OCI-LY1 (cell line): Measurements from ENCODE around the gene DNAH1.

ENCODE experiments used
- H2AFZ ChIP-seq: fragments of 200-600 bp; sonication (generic), shearing (Covaris generic); 2 replicates; pipeline ENCODE4 v1.6.0; 2014; ENCODE audit warnings: antibody characterized with exemption, mild to moderate bottlenecking, low read length
- H3F3A ChIP-seq: fragments of 200-600 bp; sonication (generic), shearing (Covaris generic); 2 replicates; pipeline ENCODE4 v1.6.0; 2014; ENCODE audit warnings: mild to moderate bottlenecking, antibody characterized with exemption, low read length, moderate library complexity; ENCODE audit not compliant: insufficient read depth
- H3K27ac ChIP-seq: fragments of 200-600 bp; sonication (generic); 2 replicates; pipeline ENCODE4 v1.5.1; 2014; ENCODE audit warnings: low read length, mixed run types, mild to moderate bottlenecking, low read depth; ENCODE audit not compliant: poor library complexity, severe bottlenecking
- H3K27me3 ChIP-seq: fragments of 200-600 bp; sonication (generic); 2 replicates; pipeline ENCODE4 v1.6.0; 2014; ENCODE audit warnings: antibody characterized with exemption, mild to moderate bottlenecking, low read length, moderate library complexity; ENCODE audit not compliant: insufficient read depth
- H3K36me3 ChIP-seq: fragments of 200-600 bp; sonication (generic); 2 replicates; pipeline ENCODE4 v1.6.1; 2014; ENCODE audit warnings: mild to moderate bottlenecking, antibody characterized with exemption, low read length, moderate library complexity, mixed read lengths; ENCODE audit not compliant: insufficient read depth
- H3K4me1 ChIP-seq: fragments of 200-600 bp; sonication (generic); 2 replicates; pipeline ENCODE4 v1.5.1; 2014; ENCODE audit warnings: mild to moderate bottlenecking, low read length, moderate library complexity; ENCODE audit not compliant: insufficient read depth, severe bottlenecking
- H3K4me2 ChIP-seq: fragments of 200-600 bp; sonication (generic), shearing (Covaris generic); 2 replicates; pipeline ENCODE4 v1.6.1; 2014; ENCODE audit warnings: low read length
- H3K4me3 ChIP-seq: fragments of 200-600 bp; sonication (generic); 2 replicates; pipeline ENCODE4 v1.5.1; 2014; ENCODE audit warnings: low read length, low read depth, mild to moderate bottlenecking, mixed read lengths; ENCODE audit not compliant: poor library complexity, severe bottlenecking
- H3K79me2 ChIP-seq: fragments of 200-600 bp; shearing (Covaris generic); 2 replicates; pipeline ENCODE4 v1.6.1; 2016; ENCODE audit warnings: mixed run types, low read length, mixed read lengths; ENCODE audit not compliant: insufficient read depth
- H3K9ac ChIP-seq: fragments of 200-600 bp; sonication (generic), shearing (Covaris generic); 2 replicates; pipeline ENCODE4 v1.6.1; 2014; ENCODE audit warnings: mild to moderate bottlenecking, low read length, mixed read lengths
- H3K9me2 ChIP-seq: fragments of 200-600 bp; sonication (generic), shearing (Covaris generic); 2 replicates; pipeline ENCODE4 v1.6.1; 2014; ENCODE audit warnings: low read depth, mild to moderate bottlenecking, low read length, mixed read lengths
- H3K9me3 ChIP-seq: fragments of 200-600 bp; shearing (Covaris generic); 2 replicates; pipeline ENCODE4 v1.6.1; 2014; ENCODE audit warnings: low read length, mixed read lengths
- H4K20me1 ChIP-seq: fragments of 200-600 bp; sonication (generic), shearing (Covaris generic); 2 replicates; pipeline ENCODE4 v1.6.0; 2016; ENCODE audit warnings: mild to moderate bottlenecking, low read length; ENCODE audit not compliant: insufficient read depth
- EZH2 ChIP-seq: fragments of 200-600 bp; sonication (generic), shearing (Covaris generic); IDR thresholded peaks from 2 replicates; pipeline ENCODE4 v1.8.0; 2017; ENCODE audit warnings: borderline replicate concordance, mixed run types, mild to moderate bottlenecking, antibody characterized with exemption, low read length, moderate library complexity, mixed read lengths
- TF ChIP-seq, protein P1 (sequence below): fragments of 200-600 bp; sonication (generic), shearing (Covaris generic); IDR thresholded peaks from 2 replicates; pipeline ENCODE4 v1.5.1; 2017; ENCODE audit warnings: mild to moderate bottlenecking, antibody characterized with exemption, low read length, moderate library complexity, mixed read lengths

The DNAH1 gene

DNA sequence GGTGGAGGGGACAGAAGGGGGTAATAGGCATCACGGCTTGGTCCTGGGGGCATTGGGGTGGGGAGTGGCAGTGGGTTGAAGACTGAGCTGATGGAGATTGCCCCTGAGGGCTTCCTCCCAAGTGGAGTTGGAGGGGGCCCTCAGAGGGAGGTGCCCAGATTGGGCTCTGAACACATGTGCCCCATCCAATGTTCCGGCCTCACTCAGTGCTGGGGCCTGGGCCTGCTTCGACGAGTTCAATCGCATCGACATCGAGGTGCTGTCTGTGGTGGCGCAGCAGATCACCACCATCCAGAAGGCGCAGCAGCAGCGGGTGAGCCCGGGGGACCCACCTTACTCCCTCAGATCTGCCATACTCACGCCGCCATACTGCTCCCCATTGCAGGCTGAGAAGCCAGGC, 45.3 kb downstream of the DNAH1 start:
- Histone ChIP-seq H3K36me3 (no peaks in the 10 kb centered on the region), H3K9me3 (no peaks in the 10 kb centered on the region), H3K4me3 (no peak overlapping the region), H3K9me2 (no peaks in the 10 kb centered on the region), H3K79me2 (no peaks in the 10 kb centered on the region), H3K4me2 (no peak overlapping the region), H2AFZ (no peak overlapping the region), H3F3A (no peaks in the 10 kb centered on the region), H3K27me3 (no peaks in the 10 kb centered on the region), H3K9ac (no peak overlapping the region), H3K4me1 (no peaks in the 10 kb centered on the region), H3K27ac (no peak overlapping the region), H4K20me1 (no peaks in the 10 kb centered on the region)
- TF ChIP-seq, protein P1, sequence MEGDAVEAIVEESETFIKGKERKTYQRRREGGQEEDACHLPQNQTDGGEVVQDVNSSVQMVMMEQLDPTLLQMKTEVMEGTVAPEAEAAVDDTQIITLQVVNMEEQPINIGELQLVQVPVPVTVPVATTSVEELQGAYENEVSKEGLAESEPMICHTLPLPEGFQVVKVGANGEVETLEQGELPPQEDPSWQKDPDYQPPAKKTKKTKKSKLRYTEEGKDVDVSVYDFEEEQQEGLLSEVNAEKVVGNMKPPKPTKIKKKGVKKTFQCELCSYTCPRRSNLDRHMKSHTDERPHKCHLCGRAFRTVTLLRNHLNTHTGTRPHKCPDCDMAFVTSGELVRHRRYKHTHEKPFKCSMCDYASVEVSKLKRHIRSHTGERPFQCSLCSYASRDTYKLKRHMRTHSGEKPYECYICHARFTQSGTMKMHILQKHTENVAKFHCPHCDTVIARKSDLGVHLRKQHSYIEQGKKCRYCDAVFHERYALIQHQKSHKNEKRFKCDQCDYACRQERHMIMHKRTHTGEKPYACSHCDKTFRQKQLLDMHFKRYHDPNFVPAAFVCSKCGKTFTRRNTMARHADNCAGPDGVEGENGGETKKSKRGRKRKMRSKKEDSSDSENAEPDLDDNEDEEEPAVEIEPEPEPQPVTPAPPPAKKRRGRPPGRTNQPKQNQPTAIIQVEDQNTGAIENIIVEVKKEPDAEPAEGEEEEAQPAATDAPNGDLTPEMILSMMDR, result no peak
- no peak for TF ChIP-seq EZH2

DNA sequence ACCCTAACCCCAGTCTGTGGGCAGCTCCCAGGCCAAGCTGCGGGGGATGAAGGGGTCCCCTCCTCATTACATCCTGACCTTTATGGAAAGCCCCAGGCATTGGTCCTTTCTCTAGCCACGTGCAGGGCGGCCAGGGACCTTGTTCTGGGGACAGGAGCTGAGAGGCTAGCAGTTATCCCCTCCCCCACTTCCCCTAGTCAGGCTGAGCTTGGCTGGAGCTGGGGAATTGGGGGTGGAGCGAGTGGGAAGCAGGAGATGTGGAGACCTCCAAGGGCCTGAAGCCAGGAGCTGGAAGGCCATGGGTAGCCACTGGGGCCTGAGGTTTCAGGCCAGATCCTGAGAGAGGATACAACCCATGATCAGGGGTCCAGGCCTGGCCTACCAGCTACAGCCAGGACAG, 45.8 kb downstream of the DNAH1 start:
- H3K9ac ChIP-seq, result no peak overlapping the region
- no peaks in the 10 kb centered on the region for H3F3A ChIP-seq
- no peak for TF ChIP-seq EZH2
- TF ChIP-seq, protein P1, result no peak
- no peak overlapping the region for H3K4me2 ChIP-seq
- H3K9me2 ChIP-seq, result no peaks in the 10 kb centered on the region
- H3K27me3 ChIP-seq, result no peaks in the 10 kb centered on the region
- no peak overlapping the region for H2AFZ ChIP-seq
- no peak overlapping the region for H3K27ac ChIP-seq
- H3K9me3 ChIP-seq, result no peaks in the 10 kb centered on the region
- H3K36me3 ChIP-seq, result no peaks in the 10 kb centered on the region
- no peak overlapping the region for H3K4me3 ChIP-seq
- no peaks in the 10 kb centered on the region for H3K79me2 ChIP-seq
- H3K4me1 ChIP-seq, result no peaks in the 10 kb centered on the region
- no peaks in the 10 kb centered on the region for H4K20me1 ChIP-seq

DNA sequence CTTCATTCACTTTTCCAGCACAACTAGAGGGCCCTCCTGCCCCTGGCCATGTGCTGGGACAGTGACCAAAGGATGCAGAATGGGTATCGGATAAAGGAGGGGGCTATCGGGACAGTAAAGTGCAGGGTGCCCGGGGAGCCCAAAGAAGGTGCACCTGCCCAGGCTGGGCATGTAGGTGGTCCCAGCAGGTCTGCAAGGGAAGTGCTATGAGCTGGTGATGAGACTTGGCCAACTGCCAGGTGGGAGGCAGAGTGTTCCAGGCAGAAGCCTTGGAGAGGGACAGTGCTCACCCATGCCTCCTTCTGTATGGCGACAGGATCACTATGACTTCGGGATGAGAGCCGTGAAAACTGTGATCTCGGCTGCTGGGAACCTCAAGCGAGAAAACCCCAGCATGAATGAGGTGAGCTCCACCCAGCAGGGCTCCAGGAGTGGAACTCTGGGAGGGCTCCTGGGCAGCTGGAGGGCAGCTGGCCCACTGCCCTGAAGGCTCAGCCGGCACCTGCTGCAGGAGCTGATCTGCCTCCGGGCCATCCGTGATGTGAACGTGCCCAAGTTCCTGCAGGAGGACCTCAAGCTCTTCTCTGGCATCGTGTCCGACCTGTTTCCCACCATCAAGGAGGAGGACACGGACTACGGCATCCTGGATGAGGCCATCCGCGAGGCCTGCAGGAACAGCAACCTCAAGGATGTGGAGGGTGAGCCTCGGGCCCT, 48.4 kb downstream of the DNAH1 start:
- no peaks in the 10 kb centered on the region for H3K9me2 ChIP-seq
- H3K4me2 ChIP-seq, result no peak overlapping the region
- no peak overlapping the region for H2AFZ ChIP-seq
- H3K36me3 ChIP-seq, result no peaks in the 10 kb centered on the region
- peaks cover 4% of the 10 kb centered on the region; the same call in 1 of the 2 replicates for H3K27me3 ChIP-seq
- H3K9ac ChIP-seq, result no peak overlapping the region
- TF ChIP-seq EZH2, result no peak
- TF ChIP-seq, protein P1, result no peak
- no peak overlapping the region for H3K27ac ChIP-seq
- H3K4me1 ChIP-seq, result no peaks in the 10 kb centered on the region
- no peaks in the 10 kb centered on the region for H3K9me3 ChIP-seq
- no peaks in the 10 kb centered on the region for H3K79me2 ChIP-seq
- no peaks in the 10 kb centered on the region for H4K20me1 ChIP-seq
- H3K4me3 ChIP-seq, result no peak overlapping the region
- no peaks in the 10 kb centered on the region for H3F3A ChIP-seq
